Hepatocyte (in vitro differentiated cells): ENCODE results near the gene DHRS1. TPM values are rescaled to one million over a fixed set of nuclear protein-coding genes. Genes with fewer than 3 reads are reported as not detected.

Experiments
- DNase-seq: peaks from one replicate; pipeline ENCODE4 v3.0.0-alpha.2; 2016; ENCODE audit warnings: low spot score
- H2AFZ ChIP-seq: fragments of 200-600 bp; sonication (generic); 2 replicates; pipeline ENCODE4 v1.6.0; 2016; ENCODE audit warnings: antibody characterized with exemption, mild to moderate bottlenecking
- H3K27ac ChIP-seq: fragments of 200-600 bp; sonication (generic); 2 replicates; pipeline ENCODE4 v1.5.1; 2016; ENCODE audit warnings: mild to moderate bottlenecking
- H3K27me3 ChIP-seq: fragments of 200-600 bp; sonication (generic); 2 replicates; pipeline ENCODE4 v1.6.1; 2016
- H3K36me3 ChIP-seq: fragments of 200-600 bp; sonication (generic); replicated peaks from 2 replicates; pipeline ENCODE4 v1.5.1; 2016; ENCODE audit warnings: low read depth; ENCODE audit not compliant: insufficient read depth
- H3K4me1 ChIP-seq: fragments of 200-600 bp; sonication (generic); 2 replicates; pipeline ENCODE4 v1.5.1; 2016; ENCODE audit warnings: mild to moderate bottlenecking, moderate library complexity; ENCODE audit not compliant: insufficient read depth
- H3K4me2 ChIP-seq: fragments of 200-600 bp; sonication (generic); 2 replicates; pipeline ENCODE4 v1.6.0; 2016
- H3K4me3 ChIP-seq: fragments of 200-600 bp; sonication (generic); 2 replicates; pipeline ENCODE4 v1.5.1; 2016; ENCODE audit warnings: mild to moderate bottlenecking
- H3K79me2 ChIP-seq: fragments of 200-600 bp; sonication (generic); 2 replicates; pipeline ENCODE4 v1.6.0; 2017; ENCODE audit warnings: mild to moderate bottlenecking
- H3K9me2 ChIP-seq: fragments of 200-600 bp; sonication (generic); replicated peaks from 2 replicates; pipeline ENCODE4 v1.6.0; 2017; ENCODE audit warnings: mild to moderate bottlenecking; ENCODE audit not compliant: insufficient read depth
- H3K9me3 ChIP-seq: fragments of 200-600 bp; sonication (generic); 2 replicates; pipeline ENCODE4 v1.5.1; 2016; ENCODE audit warnings: low read depth, mild to moderate bottlenecking
- H4K20me1 ChIP-seq: fragments of 200-600 bp; sonication (generic); 2 replicates; pipeline ENCODE4 v1.6.0; 2016; ENCODE audit warnings: mild to moderate bottlenecking; ENCODE audit not compliant: insufficient read depth, poor library complexity, severe bottlenecking
- EZH2 ChIP-seq: fragments of 200-600 bp; sonication (generic); IDR thresholded peaks from 2 replicates; pipeline ENCODE4 v1.6.1; 2016; ENCODE audit warnings: antibody characterized with exemption, mild to moderate bottlenecking, borderline replicate concordance
- EZH2phosphoT487 ChIP-seq: fragments of 200-600 bp; sonication (generic); IDR thresholded peaks from one replicate; pipeline ENCODE4 v1.6.1; 2018; ENCODE audit warnings: antibody characterized with exemption, mild to moderate bottlenecking, low read depth, moderate library complexity; ENCODE audit not compliant: unreplicated experiment, severe bottlenecking
- WGBS: methylation state at CpG from one replicate; pipeline ENCODE4 v1.1.6; 2016; ENCODE audit warnings: low lambda C conversion rate; ENCODE audit errors: missing lambda C conversion rate; 5-methylcytosine and 5-hydroxymethylcytosine counted together
- polyA plus RNA-seq: library from polyadenylated mRNA; unstranded; fragments of >200 nt; fragmentation: Nextera tagmentation; extraction: Ambion mirVana; gene quantifications from 2 replicates; pipeline ENCODE4 v1.2.1, GENCODE V29; 2016
- total RNA-seq: library from RNA; depleted of rRNA; stranded (reverse); fragments of >200 nt; gene quantifications from 2 replicates; pipeline ENCODE4 v1.2.3, GENCODE V29; 2014
- TF ChIP-seq, protein P1 (sequence below): fragments of 200-600 bp; sonication (generic); IDR thresholded peaks from 2 replicates; pipeline ENCODE4 v1.5.1; 2016; ENCODE audit warnings: antibody characterized with exemption, mild to moderate bottlenecking; ENCODE audit not compliant: poor library complexity

The DHRS1 gene
- total and polyA plus RNA-seq, 2 experiments from 2014 or later: 23.0 to 39.5 TPM

DNA sequence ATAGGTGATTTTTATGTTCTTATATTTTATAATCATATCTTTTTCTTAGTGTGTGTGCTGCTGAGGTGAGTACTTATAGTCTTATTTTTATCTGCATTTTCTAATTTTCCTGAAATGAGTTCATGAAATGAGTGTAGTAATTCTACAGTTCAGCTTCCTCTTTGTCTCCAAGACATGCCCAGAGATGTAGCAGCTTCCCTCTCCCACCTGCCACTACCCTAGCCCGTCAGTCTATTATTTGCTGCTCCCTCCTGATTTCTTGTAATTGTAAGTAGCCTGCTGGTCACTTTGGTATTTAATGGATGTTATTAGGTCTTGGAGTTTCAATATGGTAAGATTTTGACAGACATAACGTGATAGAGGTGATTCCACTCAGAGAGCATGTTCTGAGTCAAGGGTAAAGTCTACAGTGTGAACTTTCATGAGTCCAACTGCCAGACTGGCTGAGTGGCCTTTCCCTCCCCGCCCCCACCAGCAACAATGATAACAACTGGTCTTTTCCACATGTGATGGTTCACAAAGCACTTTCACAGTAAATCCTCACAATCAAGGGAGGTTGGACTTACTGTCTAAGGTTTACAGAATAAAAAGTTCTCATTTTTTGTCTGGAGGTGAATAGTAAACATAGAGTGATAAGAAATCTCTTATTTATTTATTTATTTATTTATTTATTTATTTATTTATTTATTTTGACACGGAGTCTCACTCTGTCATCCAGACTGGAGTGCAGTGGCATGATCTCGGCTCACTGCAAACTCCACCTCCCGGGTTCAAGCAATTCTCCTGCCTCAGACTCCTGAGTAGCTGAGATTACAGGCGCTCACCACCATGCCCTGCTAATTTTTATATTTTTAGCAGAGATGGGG lies 44.4 kb upstream of the DHRS1 start:
- H3K9me3 ChIP-seq: no peaks in the 10 kb centered on the region
- no peaks in the 10 kb centered on the region for H3K36me3 ChIP-seq
- peaks cover 7% of the 10 kb centered on the region for H3K4me1 ChIP-seq
- H3K27ac ChIP-seq: no peak overlapping the region
- H3K9me2 ChIP-seq: no peaks in the 10 kb centered on the region
- WGBS: 66% methylated on average over 7 of the region's 7 CpGs
- TF ChIP-seq EZH2phosphoT487: no peak
- TF ChIP-seq, protein P1, sequence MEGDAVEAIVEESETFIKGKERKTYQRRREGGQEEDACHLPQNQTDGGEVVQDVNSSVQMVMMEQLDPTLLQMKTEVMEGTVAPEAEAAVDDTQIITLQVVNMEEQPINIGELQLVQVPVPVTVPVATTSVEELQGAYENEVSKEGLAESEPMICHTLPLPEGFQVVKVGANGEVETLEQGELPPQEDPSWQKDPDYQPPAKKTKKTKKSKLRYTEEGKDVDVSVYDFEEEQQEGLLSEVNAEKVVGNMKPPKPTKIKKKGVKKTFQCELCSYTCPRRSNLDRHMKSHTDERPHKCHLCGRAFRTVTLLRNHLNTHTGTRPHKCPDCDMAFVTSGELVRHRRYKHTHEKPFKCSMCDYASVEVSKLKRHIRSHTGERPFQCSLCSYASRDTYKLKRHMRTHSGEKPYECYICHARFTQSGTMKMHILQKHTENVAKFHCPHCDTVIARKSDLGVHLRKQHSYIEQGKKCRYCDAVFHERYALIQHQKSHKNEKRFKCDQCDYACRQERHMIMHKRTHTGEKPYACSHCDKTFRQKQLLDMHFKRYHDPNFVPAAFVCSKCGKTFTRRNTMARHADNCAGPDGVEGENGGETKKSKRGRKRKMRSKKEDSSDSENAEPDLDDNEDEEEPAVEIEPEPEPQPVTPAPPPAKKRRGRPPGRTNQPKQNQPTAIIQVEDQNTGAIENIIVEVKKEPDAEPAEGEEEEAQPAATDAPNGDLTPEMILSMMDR: no peak
- no peak for TF ChIP-seq EZH2
- H3K4me2 ChIP-seq: no peak overlapping the region
- peaks cover 20% of the 10 kb centered on the region for H3K27me3 ChIP-seq
- no peak overlapping the region for H3K4me3 ChIP-seq
- no peak overlapping the region for H2AFZ ChIP-seq
- no peaks in the 10 kb centered on the region for H4K20me1 ChIP-seq
- no peaks in the 10 kb centered on the region for H3K79me2 ChIP-seq
- peak; percentile 78 for DNase-seq

DNA sequence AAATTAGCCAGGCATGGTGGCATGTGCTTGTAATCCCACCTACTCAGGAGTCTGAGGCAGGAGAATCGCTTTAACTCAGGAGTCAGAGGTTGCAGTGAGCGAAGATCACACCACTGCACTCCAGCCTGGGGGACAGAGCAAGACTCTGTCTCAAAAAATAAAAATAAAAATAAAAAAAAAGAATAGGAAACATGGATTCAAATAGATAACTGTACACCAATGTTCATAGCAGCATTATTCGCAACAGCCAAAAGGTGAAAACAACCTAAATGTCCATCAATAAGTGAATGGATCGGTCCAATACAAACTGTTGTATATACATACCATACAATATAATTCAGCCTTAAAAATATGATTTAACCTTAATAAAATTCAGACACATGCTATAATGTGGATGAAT lies 43.3 kb upstream of the DHRS1 start:
- no peaks in the 10 kb centered on the region for H3K36me3 ChIP-seq
- WGBS: 95% methylated on average over 4 of the region's 4 CpGs

DNA sequence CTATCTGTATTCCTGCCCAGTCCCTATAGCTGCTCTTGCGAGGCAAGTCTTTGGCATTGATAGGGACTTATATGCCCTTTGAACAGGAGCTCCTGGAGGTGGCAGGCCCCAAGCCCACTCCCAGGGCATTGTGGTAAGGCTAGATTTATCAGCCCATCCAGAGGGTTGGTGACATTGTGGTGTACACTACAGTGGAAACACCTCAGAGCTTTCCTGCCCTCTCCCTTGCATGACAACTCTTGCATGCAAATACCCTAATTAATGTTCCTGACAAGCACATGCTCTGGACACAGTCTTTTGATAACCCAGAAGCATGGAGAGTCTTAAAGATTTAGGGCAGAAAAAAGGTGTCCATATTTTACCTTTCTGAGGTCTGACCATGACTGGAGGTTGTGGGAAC lies 41.0 kb upstream of the DHRS1 start:
- WGBS: 85% methylated on average over 1 of the region's 1 CpG
- Histone ChIP-seq H3K27me3 (peaks cover 36% of the 10 kb centered on the region), H3K4me1 (peaks cover 7% of the 10 kb centered on the region), H4K20me1 (no peaks in the 10 kb centered on the region), H3K4me2 (no peak overlapping the region), H3K36me3 (no peaks in the 10 kb centered on the region), H3K4me3 (no peak overlapping the region), H2AFZ (no peak overlapping the region), H3K79me2 (no peaks in the 10 kb centered on the region), H3K27ac (no peak overlapping the region), H3K9me3 (no peaks in the 10 kb centered on the region), H3K9me2 (no peaks in the 10 kb centered on the region)
- TF ChIP-seq EZH2 (no peak), EZH2phosphoT487 (no peak)
- TF ChIP-seq, protein P1: no peak
- no peak for DNase-seq

More for the DNA sequence above, 43.3 kb upstream of the DHRS1 start:
- Histone ChIP-seq H3K4me1 (peaks cover 7% of the 10 kb centered on the region), H3K4me2 (no peak overlapping the region), H3K4me3 (no peak overlapping the region), H3K27me3 (peaks cover 22% of the 10 kb centered on the region), H3K9me3 (no peaks in the 10 kb centered on the region), H4K20me1 (no peaks in the 10 kb centered on the region), H3K27ac (no peak overlapping the region), H3K9me2 (no peaks in the 10 kb centered on the region), H2AFZ (no peak overlapping the region), H3K79me2 (no peaks in the 10 kb centered on the region)
- no peak for DNase-seq
- TF ChIP-seq, protein P1: no peak
- TF ChIP-seq EZH2phosphoT487 (no peak), EZH2 (no peak)
